Spinal cord (tissue), 10 donors: ENCODE measurements around the gene RNF220. TPM values are rescaled to one million over a fixed set of nuclear protein-coding genes. Genes with fewer than 3 reads are reported as not detected.
A peak's percentile ranks its signal among the peaks of the same experiment; 100 is the strongest.

ENCODE experiments used
- DNase-seq, 6 donors: peaks; one replicate each; pipeline versions ENCODE4 v3.0.0 to v3.0.0-alpha.2; 2013 to 2015; ENCODE audit warnings: low spot score in 6 of 6, low read depth in 4 of 6
- H3K27ac ChIP-seq: one replicate; pipeline ENCODE4 v1.5.1; 2013; ENCODE audit warnings: low read depth, low read length, control low read depth
- H3K27me3 ChIP-seq: one replicate; pipeline ENCODE4 v1.6.1; 2013; ENCODE audit warnings: low read length; ENCODE audit not compliant: control insufficient read depth, insufficient read depth
- H3K36me3 ChIP-seq: one replicate; pipeline ENCODE4 v1.6.1; 2013; ENCODE audit warnings: low read length; ENCODE audit not compliant: control insufficient read depth, insufficient read depth
- H3K4me1 ChIP-seq: one replicate; pipeline ENCODE4 v1.6.1; 2013; ENCODE audit warnings: low read length; ENCODE audit not compliant: control insufficient read depth, insufficient read depth
- H3K4me3 ChIP-seq: one replicate; pipeline ENCODE4 v1.5.1; 2013; ENCODE audit warnings: low read depth, low read length, control low read depth
- H3K9me3 ChIP-seq: one replicate; pipeline ENCODE4 v1.6.1; 2013; ENCODE audit warnings: low read length; ENCODE audit not compliant: control insufficient read depth, insufficient read depth
- WGBS: methylation state at CpG from one replicate; pipeline ENCODE4 v1.1.5; 2013; ENCODE audit warnings: missing lambda C conversion rate; ENCODE audit not compliant: insufficient coverage; 5-methylcytosine and 5-hydroxymethylcytosine counted together
- polyA plus RNA-seq, 2 donors: library from polyadenylated mRNA; unstranded; fragments of 120-200 nt; gene quantifications; one replicate each; pipeline ENCODE4 v1.2.1, GENCODE V29; 2013; ENCODE audit not compliant: insufficient read length in 2 of 2
- total RNA-seq, 2 donors: library from RNA; depleted of rRNA in 1 of 2; stranded (reverse); fragments of 120-200 nt in 1 of 2; fragments of >200 nt in 1 of 2; gene quantifications; one replicate each; pipeline versions ENCODE4 v1.2.3 to v1.2.4, GENCODE V29; 2013 to 2014
- donor health status: healthy.

The RNF220 gene
- total and polyA plus RNA-seq, 4 donors, result 43.0 to 123 (median 99.5) TPM

DNA sequence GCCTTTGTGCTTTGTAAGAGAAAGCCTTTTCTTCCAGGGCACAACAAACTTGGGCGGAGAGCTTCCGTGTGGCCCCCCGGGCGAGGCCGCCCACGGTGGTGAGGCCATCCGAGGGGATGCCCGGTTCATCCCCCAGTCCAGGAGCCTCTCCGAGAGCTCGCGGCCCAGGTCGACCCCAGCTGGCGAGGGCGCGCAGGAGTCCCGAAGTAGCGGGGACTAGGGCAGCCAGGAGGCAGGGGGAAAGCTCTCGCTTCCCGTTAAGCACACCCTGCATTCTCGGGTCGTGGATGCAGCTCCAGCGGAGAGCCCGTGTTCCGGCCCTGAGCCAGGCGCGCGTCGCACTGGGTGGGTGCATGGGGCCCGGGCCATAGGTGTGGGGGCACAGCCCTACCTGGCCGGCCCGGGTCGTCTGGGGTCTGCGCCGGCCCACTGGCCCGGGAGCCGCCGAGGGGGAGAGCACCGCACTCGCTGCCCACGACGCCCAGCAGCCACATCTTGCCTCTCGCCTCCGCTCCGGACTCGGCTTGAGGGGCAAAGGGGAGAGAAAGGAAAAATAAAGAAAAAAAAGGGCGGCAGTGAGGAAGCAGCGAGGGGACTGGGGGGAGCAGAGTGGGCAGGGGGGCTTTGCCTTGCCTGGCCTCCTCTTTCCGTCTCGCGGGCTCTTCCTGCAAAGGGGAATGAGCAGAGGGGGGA lies 1.8 kb downstream of the RNF220 start:
- no peak for DNase-seq
- Histone ChIP-seq H3K4me3 (peak overlapping the region; percentile 76), H3K27me3 (peaks cover 78% of the 10 kb centered on the region), H3K27ac (peak overlapping the region; percentile 88), H3K4me1 (peaks cover 34% of the 10 kb centered on the region), H3K9me3 (no peaks in the 10 kb centered on the region), H3K36me3 (no peaks in the 10 kb centered on the region)
- WGBS, result under 1% methylated on average over 49 of the region's 50 CpGs

DNA sequence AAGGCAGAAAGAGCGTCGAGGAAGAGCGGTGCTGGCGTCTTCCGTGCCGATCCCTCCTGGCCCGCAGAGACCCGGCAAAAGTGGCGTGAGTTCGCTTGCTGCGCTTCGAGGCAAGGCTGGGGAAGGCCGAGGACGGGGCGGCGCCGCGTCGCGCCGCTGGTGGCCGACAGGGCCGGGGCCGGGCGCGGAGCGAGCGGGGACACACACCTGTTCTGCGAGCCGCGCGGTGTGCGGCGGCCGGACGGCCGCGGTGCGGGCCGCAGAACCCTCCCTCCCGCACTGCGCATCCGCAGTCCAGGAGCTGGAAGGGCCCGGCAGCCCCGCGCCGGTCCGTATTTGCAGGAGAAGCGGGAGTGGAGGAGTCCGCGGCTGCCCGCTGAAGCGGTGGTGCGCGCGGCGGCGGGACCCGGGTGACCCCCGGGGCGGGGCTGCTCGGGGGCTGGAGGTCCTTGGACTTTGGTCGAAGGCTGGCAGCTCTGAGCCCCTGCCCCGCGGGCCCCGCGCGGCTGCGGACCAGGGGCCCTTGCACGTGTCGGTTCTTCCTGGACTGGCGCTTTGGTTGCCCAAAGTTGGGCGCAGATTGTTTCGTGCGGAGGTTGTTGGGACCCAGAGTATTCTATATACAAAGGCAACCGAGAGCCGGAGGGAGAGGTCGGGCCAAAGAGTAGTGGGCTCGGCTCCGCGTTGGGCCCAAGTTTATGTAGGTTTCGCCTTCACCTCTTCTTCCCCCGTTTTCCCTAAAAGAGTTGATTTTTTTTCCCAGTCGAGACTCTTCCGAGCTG lies 2.6 kb downstream of the RNF220 start:
- Histone ChIP-seq H3K36me3 (no peaks in the 10 kb centered on the region), H3K4me3 (peak overlapping the region; percentile 76), H3K27ac (peak overlapping the region; percentile 88), H3K9me3 (no peaks in the 10 kb centered on the region), H3K27me3 (peaks cover 83% of the 10 kb centered on the region), H3K4me1 (peaks cover 39% of the 10 kb centered on the region)
- no peak for DNase-seq
- WGBS, result under 1% methylated on average over 85 of the region's 85 CpGs

DNA sequence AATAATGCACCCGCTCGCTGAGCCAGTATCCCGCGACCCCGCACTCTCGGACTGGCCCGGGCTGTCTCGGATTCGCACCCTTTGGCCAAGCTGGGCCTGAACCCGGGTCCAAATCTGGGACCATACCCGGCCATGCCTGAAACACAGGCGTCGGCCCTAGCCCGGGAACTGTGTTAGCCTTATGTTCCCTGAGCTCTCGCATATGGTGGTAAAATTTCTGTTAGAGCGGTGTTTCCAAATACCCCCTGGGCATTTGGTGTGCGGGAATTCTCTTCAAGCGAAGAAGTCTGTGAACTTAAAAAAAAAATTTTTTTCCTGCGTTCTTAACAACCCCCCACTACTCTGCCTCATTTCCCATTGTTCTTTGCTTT lies 3.1 kb downstream of the RNF220 start:
- peak in 2 of 6 donors; percentile 55 to 58 for DNase-seq
- H3K27ac ChIP-seq, result peak overlapping the region; percentile 78
- no peaks in the 10 kb centered on the region for H3K9me3 ChIP-seq
- peaks cover 85% of the 10 kb centered on the region for H3K27me3 ChIP-seq
- H3K4me1 ChIP-seq, result peaks cover 39% of the 10 kb centered on the region
- WGBS, result 6% methylated on average over 15 of the region's 19 CpGs
- H3K36me3 ChIP-seq, result no peaks in the 10 kb centered on the region
- H3K4me3 ChIP-seq, result peak overlapping the region; percentile 38

DNA sequence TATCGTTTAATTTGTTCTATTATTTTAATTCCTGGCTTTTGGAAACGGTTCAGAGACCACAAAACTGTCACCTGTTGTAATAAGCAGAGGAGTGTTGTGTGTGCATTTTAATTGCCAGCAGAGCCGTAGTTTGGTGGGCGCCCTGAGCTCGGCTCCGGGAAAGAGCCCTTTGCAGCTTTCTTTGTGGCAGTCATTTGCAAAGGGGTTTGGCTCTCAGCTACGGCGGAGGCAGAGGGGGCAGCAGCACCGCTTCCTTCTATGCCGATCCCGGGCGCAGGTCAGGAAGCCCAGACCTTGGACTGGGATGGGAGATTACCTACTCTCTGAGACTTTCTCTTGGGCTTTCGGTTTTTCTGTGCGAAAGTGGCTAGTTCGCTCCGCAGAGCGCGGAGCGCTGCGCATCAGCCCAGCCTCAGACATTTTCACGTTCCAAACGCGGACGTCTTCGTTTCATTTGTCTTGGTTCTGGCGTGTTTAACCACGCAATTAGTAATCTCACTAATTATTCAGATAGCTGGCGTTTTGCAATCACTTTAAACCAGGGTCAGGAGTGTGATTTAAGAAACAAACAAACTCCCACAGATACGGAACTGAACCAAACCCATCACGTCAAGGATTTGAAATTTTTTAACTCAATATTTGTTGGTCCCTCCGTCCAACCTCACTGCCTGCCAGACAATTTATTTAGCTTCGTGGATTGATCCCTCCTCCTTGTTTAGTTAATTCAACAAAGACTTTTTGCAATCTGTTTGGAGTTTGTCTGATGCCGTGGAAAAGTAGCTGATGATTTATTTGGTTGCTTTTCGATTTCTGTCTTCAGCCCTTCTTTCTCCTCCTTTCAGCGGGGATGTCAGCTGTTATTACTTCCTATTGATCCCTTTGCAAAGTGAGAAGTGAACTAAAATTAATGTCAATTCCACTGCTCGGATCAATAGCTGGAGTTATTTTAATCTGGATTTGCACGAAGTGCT lies 3.9 kb downstream of the RNF220 start:
- peaks cover 39% of the 10 kb centered on the region for H3K4me1 ChIP-seq
- H3K36me3 ChIP-seq, result no peaks in the 10 kb centered on the region
- H3K9me3 ChIP-seq, result no peaks in the 10 kb centered on the region
- peaks cover 89% of the 10 kb centered on the region for H3K27me3 ChIP-seq
- peak overlapping the region; percentile 74 for H3K27ac ChIP-seq
- peak in 2 of 6 donors; percentile 73 to 75 for DNase-seq
- WGBS, result 2% methylated on average over 31 of the region's 37 CpGs
- H3K4me3 ChIP-seq, result peak overlapping the region; percentile 38

DNA sequence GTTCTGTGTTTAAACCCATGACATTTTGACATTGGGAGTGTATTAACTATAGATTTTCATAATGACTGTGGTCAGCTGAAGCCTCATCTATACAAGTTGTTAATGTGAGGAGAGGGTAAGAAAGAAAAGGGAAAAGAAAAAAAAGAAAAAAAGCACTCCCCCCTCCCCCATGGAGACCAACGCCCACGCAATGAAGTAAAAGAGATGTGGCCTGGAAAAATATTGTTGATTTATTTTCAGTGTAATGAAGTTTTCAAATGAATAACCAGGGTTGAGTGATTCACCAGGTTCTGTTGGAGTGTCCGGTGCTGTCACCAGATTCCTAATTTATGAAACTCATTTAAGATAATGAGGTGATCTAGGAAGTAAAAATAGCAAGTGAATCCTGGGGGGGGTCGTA lies 4.7 kb downstream of the RNF220 start:
- peaks cover 95% of the 10 kb centered on the region for H3K27me3 ChIP-seq
- H3K9me3 ChIP-seq, result no peaks in the 10 kb centered on the region
- no peaks in the 10 kb centered on the region for H3K36me3 ChIP-seq
- H3K4me1 ChIP-seq, result peaks cover 39% of the 10 kb centered on the region
- H3K4me3 ChIP-seq, result peak overlapping the region; percentile 38
- WGBS, result no CpG with 5 or more reads among the region's 4 CpGs
- no peak for DNase-seq
- no peak overlapping the region for H3K27ac ChIP-seq

DNA sequence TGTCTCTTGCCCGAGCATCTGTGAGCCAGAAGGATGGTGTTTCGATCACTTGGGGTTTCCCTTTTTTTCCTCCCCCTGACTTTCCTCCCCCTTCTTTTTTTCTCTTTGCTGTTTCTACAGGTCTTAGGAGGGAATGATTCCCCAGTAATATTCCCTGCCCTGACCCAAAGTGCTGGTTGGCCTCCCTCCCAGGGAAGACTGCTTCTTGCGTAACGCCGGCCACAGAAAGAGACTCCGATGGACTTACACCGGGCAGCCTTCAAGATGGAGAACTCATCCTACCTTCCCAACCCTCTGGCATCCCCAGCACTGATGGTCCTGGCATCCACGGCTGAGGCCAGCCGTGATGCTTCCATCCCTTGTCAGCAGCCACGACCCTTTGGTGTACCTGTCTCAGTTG lies 6.8 kb downstream of the RNF220 start:
- H3K4me1 ChIP-seq, result peaks cover 29% of the 10 kb centered on the region
- H3K36me3 ChIP-seq, result no peaks in the 10 kb centered on the region
- H3K9me3 ChIP-seq, result no peaks in the 10 kb centered on the region
- 91% methylated on average over 9 of the region's 10 CpGs for WGBS
- H3K27me3 ChIP-seq, result peaks cover 93% of the 10 kb centered on the region
- H3K27ac ChIP-seq, result peak overlapping the region; percentile 29
- no peak overlapping the region for H3K4me3 ChIP-seq
- no peak for DNase-seq

DNA sequence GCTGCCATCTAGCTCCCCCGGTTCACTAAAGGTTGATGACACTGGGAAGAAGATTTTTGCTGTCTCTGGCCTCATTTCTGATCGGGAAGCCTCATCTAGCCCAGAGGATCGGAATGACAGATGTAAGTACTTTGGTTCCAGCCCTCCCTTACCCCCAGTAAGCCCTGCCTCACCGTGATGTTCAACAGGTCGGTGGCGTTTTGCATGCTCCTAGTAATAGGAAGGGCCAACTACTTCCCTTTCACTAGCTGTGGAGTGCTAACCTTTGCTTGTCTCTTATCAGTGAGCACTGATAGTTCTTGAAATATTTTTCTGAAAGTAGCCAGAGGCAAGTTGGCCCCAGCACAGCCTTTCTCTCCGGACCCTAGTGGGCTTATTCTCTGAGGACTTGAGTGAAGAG lies 7.5 kb downstream of the RNF220 start:
- DNase-seq, result no peak
- peak overlapping the region; percentile 29 for H3K27ac ChIP-seq
- WGBS, result 39% methylated on average over 6 of the region's 7 CpGs
- H3K4me3 ChIP-seq, result no peak overlapping the region
- no peaks in the 10 kb centered on the region for H3K36me3 ChIP-seq
- no peaks in the 10 kb centered on the region for H3K9me3 ChIP-seq
- H3K4me1 ChIP-seq, result peaks cover 31% of the 10 kb centered on the region
- peaks cover 94% of the 10 kb centered on the region for H3K27me3 ChIP-seq

DNA sequence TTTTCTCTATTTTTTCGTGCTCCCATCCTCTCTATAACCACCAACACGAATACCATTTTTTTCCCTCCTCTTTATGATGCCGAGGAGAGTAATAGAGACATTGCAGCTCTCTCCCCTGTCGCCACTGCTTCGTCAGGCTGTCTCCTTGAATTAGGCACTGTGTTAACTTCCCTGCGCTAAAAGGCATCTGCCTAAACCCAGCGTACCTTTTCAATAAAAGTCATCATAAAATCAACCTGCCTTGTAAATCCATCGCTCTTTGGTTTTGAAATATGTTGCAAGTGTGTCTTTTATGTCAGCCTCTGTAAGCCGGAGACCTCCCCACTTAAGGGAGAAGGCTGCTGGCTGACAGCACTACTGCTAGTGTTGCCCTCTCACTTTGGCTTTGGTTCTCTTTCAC lies 8.7 kb downstream of the RNF220 start:
- H3K9me3 ChIP-seq, result no peaks in the 10 kb centered on the region
- peaks cover 91% of the 10 kb centered on the region for H3K27me3 ChIP-seq
- no peak overlapping the region for H3K27ac ChIP-seq
- H3K4me1 ChIP-seq, result peaks cover 31% of the 10 kb centered on the region
- no peaks in the 10 kb centered on the region for H3K36me3 ChIP-seq
- DNase-seq, result no peak
- H3K4me3 ChIP-seq, result peak overlapping the region; percentile 4
- 34% methylated on average over 5 of the region's 9 CpGs for WGBS

DNA sequence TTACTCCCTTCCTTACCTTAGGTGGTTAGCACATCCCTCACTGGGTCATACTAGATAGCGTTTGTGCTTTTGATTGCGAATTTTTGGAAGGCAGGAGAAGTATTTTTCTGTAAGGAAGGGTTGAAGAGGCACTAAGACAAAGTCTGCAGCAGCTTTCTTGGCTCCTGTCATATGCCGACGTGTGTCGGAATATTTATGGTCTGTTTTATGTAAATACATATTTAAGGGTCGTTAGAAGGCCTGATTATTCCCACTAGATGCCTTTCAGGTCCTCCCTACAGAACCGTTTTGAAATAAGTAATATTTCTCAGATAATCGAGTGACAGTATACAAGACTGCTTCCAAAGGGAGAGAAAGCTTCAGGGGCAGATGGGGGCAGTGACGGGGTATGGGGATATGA lies 10.0 kb downstream of the RNF220 start:
- Histone ChIP-seq H3K36me3 (no peaks in the 10 kb centered on the region), H3K27ac (no peak overlapping the region), H3K27me3 (peaks cover 87% of the 10 kb centered on the region), H3K4me1 (peaks cover 28% of the 10 kb centered on the region), H3K9me3 (no peaks in the 10 kb centered on the region), H3K4me3 (no peak overlapping the region)
- 81% methylated on average over 3 of the region's 9 CpGs for WGBS
- DNase-seq, result no peak
